CD4-positive, alpha-beta T cell (primary cell): ENCODE results near the gene ECHDC1. TPM values are rescaled to one million over a fixed set of nuclear protein-coding genes. Genes with fewer than 3 reads are reported as not detected.

ENCODE experiments used
- ATAC-seq: fragments of 200-7000 bp; cut with Tn5 transposase; one replicate; pipeline ENCODE4 v1.10.0; 2022; ENCODE audit warnings: mild to moderate bottlenecking; ENCODE audit not compliant: poor library complexity
- CTCF ChIA-PET: fragments of 350-600 bp; sonication (Branson Sonifier 250); formaldehyde crosslinking; loops from one replicate; lab custom pipeline; 2021; ENCODE audit warnings: antibody characterized with exemption, inconsistent platforms; lab: Charles Lee
- POLR2A ChIA-PET: fragments of 350-600 bp; sonication (Branson Sonifier 250); formaldehyde crosslinking; loops from one replicate; lab custom pipeline; 2021; ENCODE audit warnings: antibody characterized with exemption, inconsistent platforms; lab: Charles Lee
- DNase-seq, 14 experiments: peaks; one replicate each; pipeline ENCODE4 v3.0.0-alpha.2; 2013 to 2020; ENCODE audit warnings: mixed read lengths in 2 of 14
- H3K27ac ChIP-seq, 2 donors: one replicate each; pipeline versions ENCODE4 v1.5.1 to v1.7.0; 2013; ENCODE audit warnings: low read length in 2 of 2, low read depth in 1 of 2, mild to moderate bottlenecking in 1 of 2
- H3K27me3 ChIP-seq, 2 experiments: 1 replicate in 1 of 2; 2 replicates in 1 of 2; pipeline versions ENCODE4 v1.6.1 to v1.7.0; 2013; ENCODE audit warnings: low read length in 2 of 2, control low read depth in 1 of 2, mild to moderate bottlenecking in 1 of 2, moderate library complexity in 1 of 2; ENCODE audit not compliant: insufficient read depth in 2 of 2, control insufficient read depth in 1 of 2
- H3K36me3 ChIP-seq: one replicate; pipeline ENCODE4 v1.6.1; 2013; ENCODE audit warnings: low read length, control low read depth; ENCODE audit not compliant: insufficient read depth
- H3K4me1 ChIP-seq: one replicate; pipeline ENCODE4 v1.6.1; 2013; ENCODE audit warnings: low read length, control low read depth; ENCODE audit not compliant: insufficient read depth
- H3K4me3 ChIP-seq: one replicate; pipeline ENCODE4 v1.5.1; 2013; ENCODE audit warnings: mild to moderate bottlenecking, low read length, moderate library complexity
- H3K9me3 ChIP-seq, 2 experiments: 1 replicate in 1 of 2; 2 replicates in 1 of 2; pipeline versions ENCODE4 v1.6.1 to v1.7.0; 2013; ENCODE audit warnings: low read length in 2 of 2, mild to moderate bottlenecking in 2 of 2, control low read depth in 1 of 2, moderate library complexity in 1 of 2; ENCODE audit not compliant: control insufficient read depth in 1 of 2, insufficient read depth in 1 of 2
- H3K27ac Mint-ChIP-seq: one replicate; pipeline ENCODE4 v1.8.0; 2020; ENCODE audit warnings: mixed read lengths
- H3K27me3 Mint-ChIP-seq: one replicate; pipeline ENCODE4 v1.8.0; 2021; ENCODE audit warnings: mixed read lengths
- H3K36me3 Mint-ChIP-seq: one replicate; pipeline ENCODE4 v1.8.0; 2021; ENCODE audit warnings: low read depth, mixed read lengths
- H3K4me1 Mint-ChIP-seq: one replicate; pipeline ENCODE4 v1.8.0; 2021; ENCODE audit warnings: low read depth, mixed read lengths
- H3K4me3 Mint-ChIP-seq: one replicate; pipeline ENCODE4 v1.8.0; 2020; ENCODE audit warnings: mild to moderate bottlenecking, mixed read lengths
- H3K9me3 Mint-ChIP-seq: one replicate; pipeline ENCODE4 v1.8.0; 2020; ENCODE audit warnings: mixed read lengths
- intact Hi-C, 2 experiments: fragments of 100-400 bp; cut with DNase I in 1 of 2; cut with micrococcal nuclease in 1 of 2; formaldehyde crosslinking; loops; one replicate each; pipeline versions ENCODE4 v1.15.1 to v1.9.0; 2023 to 2025; cut with DNase I, micrococcal nuclease
- total RNA-seq, 174 experiments: library from RNA in 2 of 174; stranded (reverse) in 2 of 174; gene quantifications; one replicate each; pipeline ENCODE4 v1.2.3 and lab custom pipeline; 2021 to 2026
- TF ChIP-seq, protein P1 (sequence below): fragments of 200-600 bp; IDR thresholded peaks from one replicate; pipeline ENCODE4 v1.8.0; 2022; ENCODE audit warnings: antibody characterized with exemption, mild to moderate bottlenecking

ECHDC1 gene
- total RNA-seq, 2 experiments from 2014 or later: 6.5 to 7.4 TPM

DNA sequence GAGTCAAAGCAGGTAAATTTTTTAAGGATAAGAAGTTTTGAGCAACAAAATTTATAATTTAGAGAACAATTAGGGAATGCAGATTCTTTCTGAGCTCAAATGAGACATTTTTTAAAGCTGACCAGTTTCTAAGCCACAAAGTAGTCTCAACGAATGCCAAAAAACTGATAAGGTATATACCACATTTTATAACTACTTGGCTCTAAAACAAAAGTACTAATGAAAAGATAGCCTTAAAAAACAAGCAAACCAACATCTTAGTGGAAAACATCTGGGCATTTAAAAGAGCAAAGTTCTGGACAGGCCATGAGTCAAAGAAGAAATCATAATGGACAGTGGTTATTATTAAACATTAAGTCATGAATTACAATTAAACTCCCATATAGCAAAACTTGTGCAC lies 99.9 kb downstream of the ECHDC1 start:
- H3K4me1 ChIP-seq: no peaks in the 10 kb centered on the region
- H3K9me3 ChIP-seq: no peaks in the 10 kb centered on the region
- Mint-ChIP-seq H3K27ac (no peak overlapping the region), H3K27me3 (peaks cover 30% of the 10 kb centered on the region), H3K36me3 (no peaks in the 10 kb centered on the region), H3K4me1 (no peaks in the 10 kb centered on the region), H3K4me3 (no peak overlapping the region), H3K9me3 (no peaks in the 10 kb centered on the region)
- POLR2A ChIA-PET: no interaction called here
- peaks cover 0 to 5% of the 10 kb centered on the region in 2 experiments for H3K27me3 ChIP-seq
- CTCF ChIA-PET: no interaction called here
- no peak overlapping the region for H3K4me3 ChIP-seq
- TF ChIP-seq, protein P1, sequence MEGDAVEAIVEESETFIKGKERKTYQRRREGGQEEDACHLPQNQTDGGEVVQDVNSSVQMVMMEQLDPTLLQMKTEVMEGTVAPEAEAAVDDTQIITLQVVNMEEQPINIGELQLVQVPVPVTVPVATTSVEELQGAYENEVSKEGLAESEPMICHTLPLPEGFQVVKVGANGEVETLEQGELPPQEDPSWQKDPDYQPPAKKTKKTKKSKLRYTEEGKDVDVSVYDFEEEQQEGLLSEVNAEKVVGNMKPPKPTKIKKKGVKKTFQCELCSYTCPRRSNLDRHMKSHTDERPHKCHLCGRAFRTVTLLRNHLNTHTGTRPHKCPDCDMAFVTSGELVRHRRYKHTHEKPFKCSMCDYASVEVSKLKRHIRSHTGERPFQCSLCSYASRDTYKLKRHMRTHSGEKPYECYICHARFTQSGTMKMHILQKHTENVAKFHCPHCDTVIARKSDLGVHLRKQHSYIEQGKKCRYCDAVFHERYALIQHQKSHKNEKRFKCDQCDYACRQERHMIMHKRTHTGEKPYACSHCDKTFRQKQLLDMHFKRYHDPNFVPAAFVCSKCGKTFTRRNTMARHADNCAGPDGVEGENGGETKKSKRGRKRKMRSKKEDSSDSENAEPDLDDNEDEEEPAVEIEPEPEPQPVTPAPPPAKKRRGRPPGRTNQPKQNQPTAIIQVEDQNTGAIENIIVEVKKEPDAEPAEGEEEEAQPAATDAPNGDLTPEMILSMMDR: no peak
- DNase-seq: no peak
- H3K36me3 ChIP-seq: no peaks in the 10 kb centered on the region
- intact Hi-C loops: no loop called here
- ATAC-seq: no peak
- no peak overlapping the region for H3K27ac ChIP-seq

Other genes starting within 250 kb of the ECHDC1 start
- not detected for gene RSPO3, start 224.9 kb downstream of the ECHDC1 start, total RNA-seq
- 10 to 100 TPM; 12.5 to 14.1 TPM for gene RNF146, start 76.7 kb downstream of the ECHDC1 start, total RNA-seq
- 1 to 10 TPM; 1.0 to 1.3 TPM for gene KIAA0408, start 115.8 kb upstream of the ECHDC1 start, total RNA-seq
- not detected for gene C6orf58, start 233.6 kb upstream of the ECHDC1 start, total RNA-seq